ENCODE results near the gene CYP2J2. TPM values are rescaled to one million over a fixed set of nuclear protein-coding genes. Genes with fewer than 3 reads are reported as not detected.

Gene CYP2J2
- total and polyA plus RNA-seq, 2 donors (not counting 3 experiments of a cell fraction or from before 2014, with no cell fraction given), result 0.06 to 0.27 TPM

GRCh38 chr1:59852117-59852516 lies 74.5 kb downstream of the CYP2J2 start:
- POLR2A ChIA-PET, result no interaction called here
- no peaks in the 10 kb centered on the region for H3K79me2 ChIP-seq (ENCODE audit: control insufficient read depth, insufficient read depth, low read length)
- no peak overlapping the region for H3K4me2 ChIP-seq (ENCODE audit: insufficient read depth, low read length)
- H3K27ac ChIP-seq (ENCODE audit: insufficient read depth, low read depth, low read length), result no peak overlapping the region
- H3K9ac ChIP-seq (replicated peaks; ENCODE audit: extremely low read depth, insufficient read depth, low read length), result no peak overlapping the region
- H3K36me3 ChIP-seq (ENCODE audit: control insufficient read depth in 2 of 2, extremely low read depth in 1 of 2, insufficient read depth in 2 of 2, low read length in 2 of 2), result no peaks in the 10 kb centered on the region
- H4K20me1 ChIP-seq (replicated peaks; ENCODE audit: control insufficient read depth, extremely low read depth, insufficient read depth, low read length), result no peaks in the 10 kb centered on the region
- H3K9me1 ChIP-seq (replicated peaks; ENCODE audit: control insufficient read depth, extremely low read depth, insufficient read depth, low read length), result no peaks in the 10 kb centered on the region
- no peaks in the 10 kb centered on the region for H3K4me1 ChIP-seq (ENCODE audit: control insufficient read depth, extremely low read depth, insufficient read depth, low read length)
- no peak for TF ChIP-seq FOS (IDR thresholded peaks at IDR 0.05; ENCODE audit: borderline replicate concordance, insufficient read depth, low read length)
- TF ChIP-seq MAX (IDR thresholded peaks at IDR 0.05; ENCODE audit: insufficient read depth, insufficient read length), result no peak
- TF ChIP-seq GATA2 (IDR thresholded peaks at IDR 0.05; ENCODE audit: insufficient read depth, insufficient read length, low read depth, low read length), result no peak
- TF ChIP-seq POLR2A (IDR thresholded peaks at IDR 0.05; ENCODE audit: low read depth, low read length), result no peak
- TF ChIP-seq MYC (IDR thresholded peaks at IDR 0.05; ENCODE audit: low read depth, low read length), result no peak
- no peak for TF ChIP-seq EZH2 (IDR thresholded peaks at IDR 0.05; ENCODE audit: borderline replicate concordance, low read depth, low read length, severe bottlenecking)
- no peak for TF ChIP-seq CTCF (IDR thresholded peaks at IDR 0.05; ENCODE audit: extremely low read depth in 1 of 2, insufficient read depth in 1 of 2, low read depth in 1 of 2, low read length in 2 of 2)
- no peak for TF ChIP-seq POLR2AphosphoS5 (IDR thresholded peaks at IDR 0.05; ENCODE audit: insufficient read depth, low read depth, low read length)
- TF ChIP-seq JUN (IDR thresholded peaks at IDR 0.05; ENCODE audit: borderline replicate concordance, insufficient read depth, insufficient read length, low read depth), result no peak
- H2AFZ ChIP-seq (ENCODE audit: low read depth, low read length), result no peak overlapping the region
- BruUV-seq (replicated peaks), result no TSS peak
- H3K27me3 ChIP-seq (ENCODE audit: control insufficient read depth in 2 of 2, insufficient read depth in 2 of 2, low read length in 2 of 2), result peaks cover 0 to 1% of the 10 kb centered on the region in 2 experiments
- CTCF ChIA-PET, result interaction anchor here (1.2 kb wide), 1 partner anchor 95 kb away, joined by 5 read pairs; no protein-coding TSS in a partner anchor
- no peak overlapping the region for H3K4me3 ChIP-seq (replicated peaks in 1 of 3; ENCODE audit: insufficient read depth in 1 of 3, low read depth in 1 of 3, low read length in 3 of 3)
- FAIRE-seq (no peak), DNase-seq (ENCODE audit: low read depth, low spot score) (no peak)
- H3K9me3 ChIP-seq (replicated peaks; ENCODE audit: control insufficient read depth, insufficient read depth, low read length), result no peaks in the 10 kb centered on the region
- dilution Hi-C loops (cut with MboI; ENCODE audit: extremely low pct_ligation_motif_present, low sequenced_read_pairs) (no loop called here), intact Hi-C loops (cut with micrococcal nuclease) (no loop called here)

All from endothelial cell of umbilical vein (primary cell).